NCI-H1105 (cell line): Measurements from ENCODE around the gene RCN2.

Experiments used
- DNase-seq: peaks from one replicate; lab custom pipeline; 2025; lab: John Stamatoyannopoulos, UW

Gene RCN2

GRCh38 chr15:76994496-76994895, 62.9 kb downstream of the RCN2 start:
- no peak for DNase-seq

GRCh38 chr15:76994971-76995945, 63.7 kb downstream of the RCN2 start, which contains the start of gene PSTPIP1:
Gene PSTPIP1, plus strand, starts transcription at chr15:76995126. Its CDS starts 448 bp downstream, at chr15:76995574.
- DNase-seq = no peak

- DNase-seq = no peak
These were observed 64.6 kb downstream of the RCN2 start for GRCh38 chr15:76996076-76996525.

GRCh38 chr15:76996526-76997401, 65.2 kb downstream of the RCN2 start:
- no peak for DNase-seq

GRCh38 chr15:76998663-76999285, 67.2 kb downstream of the RCN2 start:
- DNase-seq = no peak

GRCh38 chr15:76999996-77000395, 68.4 kb downstream of the RCN2 start:
- DNase-seq = no peak

GRCh38 chr15:77001351-77001750, 69.8 kb downstream of the RCN2 start:
- DNase-seq = no peak

GRCh38 chr15:77001966-77002365, 70.4 kb downstream of the RCN2 start:
- DNase-seq = no peak

- DNase-seq = no peak
These were observed 70.9 kb downstream of the RCN2 start for GRCh38 chr15:77002436-77002835.

GRCh38 chr15:77002954-77003912, 71.7 kb downstream of the RCN2 start:
- DNase-seq = no peak
